Endothelial cell of umbilical vein (primary cell): ENCODE measurements around the gene DDIT3. TPM values are rescaled to one million over a fixed set of nuclear protein-coding genes. Genes with fewer than 3 reads are reported as not detected.

ENCODE experiments used
- BruUV-seq: library from RNA; stranded (reverse); fragments of 400-500 nt; replicated peaks from 2 replicates; lab custom pipeline; 2021; lab: Mats Ljungman, UMichigan
- CTCF ChIA-PET: fragments of 300-600, 350-600 bp; sonication (Branson Sonifier 250); formaldehyde crosslinking; loops from one replicate; lab custom pipeline; 2021; ENCODE audit warnings: antibody characterized with exemption, inconsistent platforms; lab: Charles Lee
- POLR2A ChIA-PET: fragments of 300-600, 350-600 bp; sonication (Branson Sonifier 250); formaldehyde crosslinking; loops from one replicate; lab custom pipeline; 2021; ENCODE audit warnings: antibody characterized with exemption, inconsistent platforms; lab: Charles Lee
- DNase-seq: peaks from one replicate; pipeline ENCODE4 v3.0.0-alpha.2; 2011; ENCODE audit warnings: low read depth, low spot score
- FAIRE-seq: peaks from 2 replicates; lab custom pipeline; 2011; peaks lifted over from hg19 to GRCh38; lab: Jason Lieb, UNC
- H2AFZ ChIP-seq: 2 replicates; pipeline ENCODE4 v1.6.0; 2012; ENCODE audit warnings: low read depth, low read length, control low read depth, inconsistent platforms
- H3K27ac ChIP-seq: 2 replicates; pipeline ENCODE4 v1.5.1; 2011; ENCODE audit warnings: low read depth, mild to moderate bottlenecking, control low read depth, low read length, moderate library complexity; ENCODE audit not compliant: insufficient read depth
- H3K27me3 ChIP-seq, 2 experiments: 2 replicates each; pipeline versions ENCODE4 v1.6.0 to v1.6.1; 2011; ENCODE audit warnings: low read length in 2 of 2, mixed read lengths in 1 of 2; ENCODE audit not compliant: control insufficient read depth in 2 of 2, insufficient read depth in 2 of 2
- H3K36me3 ChIP-seq, 2 experiments: 2 replicates in 1 of 2; 3 replicates in 1 of 2; pipeline ENCODE4 v1.5.1; 2011; ENCODE audit warnings: low read length in 2 of 2, mild to moderate bottlenecking in 1 of 2, moderate library complexity in 1 of 2; ENCODE audit not compliant: control insufficient read depth in 2 of 2, insufficient read depth in 2 of 2; ENCODE audit errors: extremely low read depth in 1 of 2
- H3K4me1 ChIP-seq: 3 replicates; pipeline ENCODE4 v1.5.1; 2011; ENCODE audit warnings: mild to moderate bottlenecking, low read length; ENCODE audit not compliant: control insufficient read depth, insufficient read depth; ENCODE audit errors: extremely low read depth
- H3K4me2 ChIP-seq: 2 replicates; pipeline ENCODE4 v1.6.1; 2011; ENCODE audit warnings: low read length, control low read depth, mixed read lengths; ENCODE audit not compliant: insufficient read depth
- H3K4me3 ChIP-seq, 3 experiments: fragments of 200-600 bp in 1 of 3; sonication (generic), shearing (Covaris generic) in 1 of 3; replicated peaks in 1 of 3; 2 replicates each; pipeline ENCODE4 v1.5.1; 2011 to 2016; ENCODE audit warnings: control low read depth in 3 of 3, low read length in 3 of 3, mild to moderate bottlenecking in 2 of 3, inconsistent platforms in 1 of 3, low read depth in 1 of 3, moderate library complexity in 1 of 3; ENCODE audit not compliant: insufficient read depth in 1 of 3
- H3K79me2 ChIP-seq: 2 replicates; pipeline ENCODE4 v1.6.0; 2012; ENCODE audit warnings: low read length, inconsistent platforms; ENCODE audit not compliant: control insufficient read depth, insufficient read depth
- H3K9ac ChIP-seq: replicated peaks from 2 replicates; pipeline ENCODE3; 2011; ENCODE audit warnings: low read length, control low read depth; ENCODE audit not compliant: insufficient read depth; ENCODE audit errors: extremely low read depth
- H3K9me1 ChIP-seq: replicated peaks from 3 replicates; pipeline ENCODE4 v1.6.0; 2011; ENCODE audit warnings: mild to moderate bottlenecking, low read length; ENCODE audit not compliant: control insufficient read depth, insufficient read depth; ENCODE audit errors: extremely low read depth
- H3K9me3 ChIP-seq: replicated peaks from 2 replicates; pipeline ENCODE4 v1.5.1; 2012; ENCODE audit warnings: low read length, inconsistent platforms; ENCODE audit not compliant: control insufficient read depth, insufficient read depth
- H4K20me1 ChIP-seq: replicated peaks from 2 replicates; pipeline ENCODE3; 2011; ENCODE audit warnings: mild to moderate bottlenecking, low read length; ENCODE audit not compliant: control insufficient read depth, insufficient read depth; ENCODE audit errors: extremely low read depth
- EZH2 ChIP-seq: IDR thresholded peaks from 2 replicates; pipeline ENCODE4 v1.6.1; 2012; ENCODE audit warnings: borderline replicate concordance, low read depth, mild to moderate bottlenecking, moderate library complexity, low read length, inconsistent platforms; ENCODE audit not compliant: severe bottlenecking
- FOS ChIP-seq: IDR thresholded peaks from 2 replicates; pipeline ENCODE4 v1.6.1; 2011; ENCODE audit warnings: mild to moderate bottlenecking, low read length, moderate library complexity, borderline replicate concordance; ENCODE audit not compliant: insufficient read depth
- GATA2 ChIP-seq: IDR thresholded peaks from 2 replicates; pipeline ENCODE4 v1.7.0; 2011; ENCODE audit warnings: low read depth, mild to moderate bottlenecking, moderate library complexity, mixed read lengths, low read length; ENCODE audit not compliant: insufficient read length, insufficient read depth
- JUN ChIP-seq: IDR thresholded peaks from 2 replicates; pipeline ENCODE4 v1.6.1; 2011; ENCODE audit warnings: borderline replicate concordance, low read depth; ENCODE audit not compliant: insufficient read length, insufficient read depth
- MYC ChIP-seq: IDR thresholded peaks from one replicate; pipeline ENCODE4 v1.6.1; 2011; ENCODE audit warnings: mild to moderate bottlenecking, low read depth, low read length
- POLR2A ChIP-seq: IDR thresholded peaks from 2 replicates; pipeline ENCODE4 v1.6.1; 2012; ENCODE audit warnings: low read depth, mild to moderate bottlenecking, control low read depth, low read length
- POLR2AphosphoS5 ChIP-seq: IDR thresholded peaks from 2 replicates; pipeline ENCODE4 v1.6.1; 2012; ENCODE audit warnings: low read depth, mild to moderate bottlenecking, control low read depth, low read length, moderate library complexity; ENCODE audit not compliant: insufficient read depth
- dilution Hi-C: fragments of 300-500 bp; cut with MboI; formaldehyde crosslinking; loops from one replicate; pipeline ENCODE4 v1.15.0; 2019; ENCODE audit warnings: low sequenced_read_pairs; ENCODE audit not compliant: extremely low pct_ligation_motif_present
- intact Hi-C: fragments of 100-400 bp; cut with micrococcal nuclease; formaldehyde crosslinking; loops from one replicate; pipeline ENCODE4 v1.10.0; 2022
- polyA plus RNA-seq, 4 experiments: library from polyadenylated mRNA; depleted of rRNA in 3 of 4; stranded (reverse) in 3 of 4; unstranded in 1 of 4; fragments of >200 nt; gene quantifications; 2 replicates each; pipeline versions ENCODE4 v1.2.1 to v1.2.3, GENCODE V29; 2011 to 2012; ENCODE audit warnings: missing spikeins in 1 of 4
- total RNA-seq: library from RNA; stranded (reverse); gene quantifications from 2 replicates; pipeline ENCODE4 v1.2.3, GENCODE V29; 2021
- TF ChIP-seq, protein P1 (sequence below), 2 donors: IDR thresholded peaks; 1 replicate in 1 of 2; 2 replicates in 1 of 2; pipeline ENCODE4 v1.5.1; 2011; ENCODE audit warnings: low read length in 2 of 2, mild to moderate bottlenecking in 2 of 2, moderate library complexity in 2 of 2, control low read depth in 1 of 2, inconsistent platforms in 1 of 2, low read depth in 1 of 2; ENCODE audit not compliant: insufficient read depth in 1 of 2; ENCODE audit errors: extremely low read depth in 1 of 2
- TF ChIP-seq, protein P2 (sequence below): IDR thresholded peaks from 2 replicates; pipeline ENCODE4 v1.6.1; 2011; ENCODE audit not compliant: insufficient read depth, insufficient read length

DDIT3 gene
- total and polyA plus RNA-seq, 2 donors (not counting 3 experiments of a cell fraction or from before 2014, with no cell fraction given) = 13.7 to 22.0 TPM

DNA sequence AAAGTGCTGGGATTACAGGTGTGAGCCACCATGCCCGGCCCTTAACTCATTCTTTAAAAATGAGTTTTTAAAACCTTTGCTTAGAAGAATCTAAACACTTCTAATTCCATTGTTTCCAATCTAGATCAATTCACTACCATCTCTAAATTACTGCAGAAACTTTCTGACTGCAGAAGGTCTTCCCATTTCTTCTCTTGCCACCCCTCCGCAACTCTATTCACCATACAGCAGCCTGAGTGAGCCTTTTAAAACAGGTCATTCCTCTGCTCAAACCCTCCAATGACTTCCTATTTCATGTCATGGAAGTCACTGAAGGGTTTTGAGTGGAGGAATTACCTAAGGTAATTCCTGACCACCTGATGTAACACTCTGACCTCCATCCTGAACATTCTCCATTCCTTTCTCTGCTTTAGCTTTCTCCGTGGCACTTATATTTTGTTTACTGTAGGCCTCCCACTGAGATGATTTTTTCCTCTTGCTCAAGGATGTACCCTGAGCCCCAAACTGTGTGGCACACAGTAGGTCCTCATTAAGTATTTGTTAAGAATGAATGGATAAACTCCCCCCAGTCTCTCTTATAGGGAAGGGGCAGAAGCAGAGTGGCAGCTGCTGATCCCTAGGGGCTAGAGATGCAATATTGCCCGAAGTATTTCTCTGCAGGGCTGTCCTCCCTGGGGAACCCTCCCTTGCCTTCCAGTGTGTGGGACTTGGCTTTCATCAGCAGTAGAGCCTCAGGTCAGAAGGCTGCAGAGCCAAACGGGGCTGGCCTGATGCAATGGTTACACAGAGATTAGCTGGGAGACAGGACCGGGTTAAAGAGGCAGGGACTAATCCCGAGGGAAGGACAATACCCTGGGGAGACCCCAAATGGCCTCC lies 1.2 kb downstream of the DDIT3 start:
- Histone ChIP-seq H3K4me2 (peak overlapping the region; percentile 64), H3K79me2 (peaks cover 35% of the 10 kb centered on the region), H2AFZ (no peak overlapping the region), H4K20me1 (no peaks in the 10 kb centered on the region), H3K9me1 (no peaks in the 10 kb centered on the region), H3K4me1 (peaks cover 43% of the 10 kb centered on the region), H3K9ac (peak overlapping the region; percentile 92), H3K27me3 (no peaks in the 10 kb centered on the region), H3K27ac (peak overlapping the region; percentile 83), H3K4me3 (peak overlapping the region; percentile 7 to 89 (median 67)), H3K9me3 (no peaks in the 10 kb centered on the region), H3K36me3 (peaks cover 22 to 27% of the 10 kb centered on the region in 2 experiments)
- DNase-seq = no peak
- BruUV-seq = no TSS peak
- FAIRE-seq = no peak
- ChIA-PET POLR2A (interaction anchor here (1.4 to 1.5 kb wide), 2 partner anchors 15 to 24 kb away, joined by 3 read pairs; no protein-coding TSS in a partner anchor), CTCF (no interaction called here)
- intact Hi-C loops (no loop called here), dilution Hi-C loops (no loop called here)
- TF ChIP-seq JUN = no peak
- no peak for TF ChIP-seq MYC
- no peak for TF ChIP-seq POLR2A
- TF ChIP-seq, protein P1, sequence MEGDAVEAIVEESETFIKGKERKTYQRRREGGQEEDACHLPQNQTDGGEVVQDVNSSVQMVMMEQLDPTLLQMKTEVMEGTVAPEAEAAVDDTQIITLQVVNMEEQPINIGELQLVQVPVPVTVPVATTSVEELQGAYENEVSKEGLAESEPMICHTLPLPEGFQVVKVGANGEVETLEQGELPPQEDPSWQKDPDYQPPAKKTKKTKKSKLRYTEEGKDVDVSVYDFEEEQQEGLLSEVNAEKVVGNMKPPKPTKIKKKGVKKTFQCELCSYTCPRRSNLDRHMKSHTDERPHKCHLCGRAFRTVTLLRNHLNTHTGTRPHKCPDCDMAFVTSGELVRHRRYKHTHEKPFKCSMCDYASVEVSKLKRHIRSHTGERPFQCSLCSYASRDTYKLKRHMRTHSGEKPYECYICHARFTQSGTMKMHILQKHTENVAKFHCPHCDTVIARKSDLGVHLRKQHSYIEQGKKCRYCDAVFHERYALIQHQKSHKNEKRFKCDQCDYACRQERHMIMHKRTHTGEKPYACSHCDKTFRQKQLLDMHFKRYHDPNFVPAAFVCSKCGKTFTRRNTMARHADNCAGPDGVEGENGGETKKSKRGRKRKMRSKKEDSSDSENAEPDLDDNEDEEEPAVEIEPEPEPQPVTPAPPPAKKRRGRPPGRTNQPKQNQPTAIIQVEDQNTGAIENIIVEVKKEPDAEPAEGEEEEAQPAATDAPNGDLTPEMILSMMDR (IDR thresholded peaks at IDR 0.05; ENCODE audit: extremely low read depth in 1 of 2, insufficient read depth in 1 of 2, low read depth in 1 of 2, low read length in 2 of 2) = no peak
- TF ChIP-seq EZH2 = no peak
- TF ChIP-seq FOS = no peak
- TF ChIP-seq GATA2 = no peak
- TF ChIP-seq, protein P2, sequence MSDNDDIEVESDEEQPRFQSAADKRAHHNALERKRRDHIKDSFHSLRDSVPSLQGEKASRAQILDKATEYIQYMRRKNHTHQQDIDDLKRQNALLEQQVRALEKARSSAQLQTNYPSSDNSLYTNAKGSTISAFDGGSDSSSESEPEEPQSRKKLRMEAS = no peak
- no peak for TF ChIP-seq POLR2AphosphoS5
